Uterus (tissue), 4 donors: ENCODE results near the gene LRRC7. TPM values are rescaled to one million over a fixed set of nuclear protein-coding genes. Genes with fewer than 3 reads are reported as not detected.

Experiments used
- DNase-seq, 2 donors: peaks; one replicate each; pipeline ENCODE4 v3.0.0-alpha.2; 2019 to 2020
- H3K27ac ChIP-seq, 2 donors: fragments of 200-600 bp; sonication (generic); 1 replicate in 1 of 2; 2 replicates in 1 of 2; pipeline ENCODE4 v1.5.1; 2016 to 2018
- H3K27me3 ChIP-seq, 2 donors: fragments of 200-600 bp; sonication (generic); one replicate each; pipeline ENCODE4 v1.5.1; 2018 to 2019; ENCODE audit warnings: control low read depth in 1 of 2
- H3K36me3 ChIP-seq, 2 donors: fragments of 200-600 bp; sonication (generic); one replicate each; pipeline ENCODE4 v1.5.1; 2019; ENCODE audit warnings: control low read depth in 1 of 2
- H3K4me1 ChIP-seq, 2 donors: fragments of 200-600 bp; sonication (generic); one replicate each; pipeline ENCODE4 v1.5.1; 2018 to 2019; ENCODE audit warnings: control low read depth in 1 of 2
- H3K4me3 ChIP-seq, 2 donors: fragments of 200-600 bp; sonication (generic); 1 replicate in 1 of 2; 2 replicates in 1 of 2; pipeline ENCODE4 v1.5.1; 2018 to 2019; ENCODE audit warnings: mild to moderate bottlenecking in 1 of 2
- H3K9me3 ChIP-seq, 2 donors: fragments of 200-600 bp; sonication (generic); one replicate each; pipeline ENCODE4 v1.5.1; 2019; ENCODE audit warnings: control low read depth in 1 of 2
- POLR2A ChIP-seq, 2 donors: fragments of 450-650 bp; IDR thresholded peaks; one replicate each; pipeline ENCODE4 v1.6.1; 2016; ENCODE audit warnings: antibody characterized with exemption in 2 of 2, mild to moderate bottlenecking in 1 of 2, moderate library complexity in 1 of 2
- intact Hi-C: fragments of 100-400 bp; cut with DNase I; formaldehyde crosslinking; loops from one replicate; pipeline ENCODE4 v1.15.1; 2023; ENCODE audit warnings: low total_unique reads
- total RNA-seq, 4 donors: library from RNA; depleted of rRNA in 3 of 4; stranded (reverse); fragments of >200 nt in 3 of 4; gene quantifications; one replicate each; pipeline versions ENCODE4 v1.1.0 to v1.2.4, GENCODE V29; 2014 to 2023
- TF ChIP-seq, protein P1 (sequence below), 4 experiments: fragments of 200-600 bp in 2 of 4; fragments of 450-650 bp in 2 of 4; sonication (generic) in 2 of 4; IDR thresholded peaks; one replicate each; pipeline ENCODE4 v1.5.1; 2016 to 2019; ENCODE audit warnings: antibody characterized with exemption in 4 of 4, mild to moderate bottlenecking in 2 of 4, moderate library complexity in 1 of 4
- donor health status: DM: yes; HTN: yes; CAD: no.

Gene LRRC7
- total RNA-seq, 4 donors from 2014 or later = 1.5 to 12.0 TPM; not detected in 2

DNA sequence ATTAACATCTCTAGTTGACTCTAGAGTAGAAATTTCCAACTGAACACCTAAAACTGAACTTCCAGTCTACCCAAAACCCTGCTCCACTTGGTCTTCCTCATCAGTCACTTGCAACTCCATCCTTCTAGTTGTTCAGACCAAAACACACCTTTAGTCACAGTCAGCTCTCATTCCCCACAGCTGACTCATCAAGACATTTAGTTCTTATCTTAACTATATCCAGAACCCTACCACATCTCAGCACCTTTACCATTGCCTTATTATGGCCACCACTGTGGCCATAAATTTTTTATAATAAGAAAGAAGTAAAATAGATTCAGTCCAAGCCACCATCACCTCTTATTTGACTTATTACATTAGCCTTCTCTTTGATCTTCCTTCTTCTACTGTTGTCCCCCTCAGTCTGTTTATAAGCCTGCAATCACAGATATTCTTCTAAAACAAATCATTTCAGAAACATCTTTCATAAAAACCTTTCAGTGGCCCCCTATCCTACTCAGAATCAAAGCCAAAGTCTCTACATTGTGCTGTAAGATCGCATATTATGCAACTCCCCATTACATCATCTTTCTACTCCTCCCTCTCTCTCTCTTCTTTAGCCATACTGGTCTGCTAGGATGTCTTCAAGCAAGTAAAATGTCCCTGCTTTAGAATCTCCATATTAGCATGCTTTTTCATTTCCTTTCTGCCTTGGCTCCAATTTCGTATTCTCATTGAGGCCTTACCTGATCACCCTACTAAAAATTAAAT is 361.8 kb downstream of the LRRC7 start:
- TF ChIP-seq, protein P1, sequence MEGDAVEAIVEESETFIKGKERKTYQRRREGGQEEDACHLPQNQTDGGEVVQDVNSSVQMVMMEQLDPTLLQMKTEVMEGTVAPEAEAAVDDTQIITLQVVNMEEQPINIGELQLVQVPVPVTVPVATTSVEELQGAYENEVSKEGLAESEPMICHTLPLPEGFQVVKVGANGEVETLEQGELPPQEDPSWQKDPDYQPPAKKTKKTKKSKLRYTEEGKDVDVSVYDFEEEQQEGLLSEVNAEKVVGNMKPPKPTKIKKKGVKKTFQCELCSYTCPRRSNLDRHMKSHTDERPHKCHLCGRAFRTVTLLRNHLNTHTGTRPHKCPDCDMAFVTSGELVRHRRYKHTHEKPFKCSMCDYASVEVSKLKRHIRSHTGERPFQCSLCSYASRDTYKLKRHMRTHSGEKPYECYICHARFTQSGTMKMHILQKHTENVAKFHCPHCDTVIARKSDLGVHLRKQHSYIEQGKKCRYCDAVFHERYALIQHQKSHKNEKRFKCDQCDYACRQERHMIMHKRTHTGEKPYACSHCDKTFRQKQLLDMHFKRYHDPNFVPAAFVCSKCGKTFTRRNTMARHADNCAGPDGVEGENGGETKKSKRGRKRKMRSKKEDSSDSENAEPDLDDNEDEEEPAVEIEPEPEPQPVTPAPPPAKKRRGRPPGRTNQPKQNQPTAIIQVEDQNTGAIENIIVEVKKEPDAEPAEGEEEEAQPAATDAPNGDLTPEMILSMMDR (IDR thresholded peaks at IDR 0.05) = no peak
- no peak for TF ChIP-seq POLR2A (IDR thresholded peaks at IDR 0.05)
- no peak for DNase-seq
- no peaks in the 10 kb centered on the region for H3K36me3 ChIP-seq
- H3K4me1 ChIP-seq = no peaks in the 10 kb centered on the region
- no peaks in the 10 kb centered on the region for H3K9me3 ChIP-seq
- H3K4me3 ChIP-seq = no peak overlapping the region
- no peak overlapping the region for H3K27ac ChIP-seq
- no peaks in the 10 kb centered on the region for H3K27me3 ChIP-seq
- intact Hi-C loops = no loop called here

GRCh38 chr1:69930396-69930795 is 362.7 kb downstream of the LRRC7 start:
- intact Hi-C loops = no loop called here
- Histone ChIP-seq H3K9me3 (no peaks in the 10 kb centered on the region), H3K36me3 (no peaks in the 10 kb centered on the region), H3K27ac (no peak overlapping the region), H3K4me1 (no peaks in the 10 kb centered on the region), H3K4me3 (no peak overlapping the region), H3K27me3 (no peaks in the 10 kb centered on the region)
- TF ChIP-seq, protein P1 (IDR thresholded peaks at IDR 0.05) = no peak
- TF ChIP-seq POLR2A (IDR thresholded peaks at IDR 0.05) = no peak
- DNase-seq = no peak

- intact Hi-C loops = no loop called here
- Histone ChIP-seq H3K27ac (no peak overlapping the region), H3K9me3 (no peaks in the 10 kb centered on the region), H3K4me3 (no peak overlapping the region), H3K27me3 (no peaks in the 10 kb centered on the region), H3K36me3 (no peaks in the 10 kb centered on the region), H3K4me1 (no peaks in the 10 kb centered on the region)
- TF ChIP-seq POLR2A (IDR thresholded peaks at IDR 0.05) = no peak
- TF ChIP-seq, protein P1 (IDR thresholded peaks at IDR 0.05) = no peak
- no peak for DNase-seq
Observed at GRCh38 chr1:69932760-69933159, 365.0 kb downstream of the LRRC7 start.

DNA sequence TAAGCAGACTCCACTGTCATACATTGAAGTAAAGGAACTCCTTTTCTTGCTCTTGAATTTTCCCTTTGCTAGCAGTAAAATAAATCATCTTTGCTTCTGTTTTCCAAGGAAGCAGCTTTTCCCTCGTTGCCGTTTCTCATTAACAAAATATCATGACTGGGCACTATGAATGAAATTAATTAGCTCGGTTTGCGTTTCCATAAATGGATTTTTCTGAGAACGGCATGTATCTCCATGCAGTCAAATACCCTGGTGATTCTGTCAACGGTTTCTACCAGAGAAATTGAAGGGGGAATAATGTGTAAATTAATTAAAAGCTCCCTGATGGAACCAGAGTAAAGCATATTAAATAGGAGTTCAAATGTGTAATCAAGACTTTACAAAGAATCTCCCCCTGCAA is 372.5 kb downstream of the LRRC7 start:
- TF ChIP-seq POLR2A (IDR thresholded peaks at IDR 0.05) = no peak
- TF ChIP-seq, protein P1 (IDR thresholded peaks at IDR 0.05) = no peak
- Histone ChIP-seq H3K9me3 (no peaks in the 10 kb centered on the region), H3K36me3 (no peaks in the 10 kb centered on the region), H3K4me3 (no peak overlapping the region), H3K4me1 (no peaks in the 10 kb centered on the region), H3K27ac (no peak overlapping the region), H3K27me3 (no peaks in the 10 kb centered on the region)
- no peak for DNase-seq
- intact Hi-C loops = no loop called here

- Histone ChIP-seq H3K4me3 (no peak overlapping the region), H3K9me3 (no peaks in the 10 kb centered on the region), H3K36me3 (no peaks in the 10 kb centered on the region), H3K27ac (no peak overlapping the region), H3K4me1 (no peaks in the 10 kb centered on the region), H3K27me3 (no peaks in the 10 kb centered on the region)
- intact Hi-C loops = no loop called here
- no peak for TF ChIP-seq POLR2A (IDR thresholded peaks at IDR 0.05)
- TF ChIP-seq, protein P1 (IDR thresholded peaks at IDR 0.05) = no peak
- no peak for DNase-seq
Observed at GRCh38 chr1:69940816-69941215, 373.1 kb downstream of the LRRC7 start.
